Endodermal cell (in vitro differentiated cells): ENCODE data around the gene APBA2. TPM values are rescaled to one million over a fixed set of nuclear protein-coding genes. Genes with fewer than 3 reads are reported as not detected.
"Not testable (repeated sequence)": the region's sequence is repeated elsewhere in the genome, so short reads cannot be mapped to it uniquely, and the experiment has no call there.

ENCODE experiments used
- DNase-seq: peaks from one replicate; pipeline ENCODE4 v3.0.0-alpha.2; 2017
- H3K27ac ChIP-seq: 2 replicates; pipeline ENCODE4 v1.5.1; 2013; ENCODE audit warnings: mild to moderate bottlenecking, low read depth, low read length, moderate library complexity
- H3K27me3 ChIP-seq: 2 replicates; pipeline ENCODE4 v1.6.1; 2013; ENCODE audit warnings: mild to moderate bottlenecking, low read length, moderate library complexity; ENCODE audit not compliant: insufficient read depth, control insufficient read depth, poor library complexity, severe bottlenecking
- H3K36me3 ChIP-seq: 2 replicates; pipeline ENCODE4 v1.7.0; 2013; ENCODE audit warnings: mild to moderate bottlenecking, low read length, moderate library complexity; ENCODE audit not compliant: control insufficient read depth, insufficient read depth
- H3K4me1 ChIP-seq: one replicate; pipeline ENCODE4 v1.7.0; 2013; ENCODE audit warnings: low read length; ENCODE audit not compliant: control insufficient read depth, insufficient read depth
- H3K4me3 ChIP-seq: 2 replicates; pipeline ENCODE4 v1.5.1; 2013; ENCODE audit warnings: mild to moderate bottlenecking, low read length, moderate library complexity
- H3K9ac ChIP-seq: 2 replicates; pipeline ENCODE4 v1.6.1; 2013; ENCODE audit warnings: mild to moderate bottlenecking, low read length, moderate library complexity; ENCODE audit not compliant: poor library complexity, severe bottlenecking; ENCODE audit errors: extremely low read depth
- H3K9me3 ChIP-seq: 2 replicates; pipeline ENCODE4 v1.6.1; 2013; ENCODE audit warnings: mild to moderate bottlenecking, low read length, moderate library complexity; ENCODE audit not compliant: control insufficient read depth
- H3K27ac Mint-ChIP-seq: 2 replicates; pipeline ENCODE4 v1.8.0; 2020; ENCODE audit warnings: mixed read lengths
- H3K27me3 Mint-ChIP-seq: 2 replicates; pipeline ENCODE4 v1.8.0; 2021; ENCODE audit warnings: mild to moderate bottlenecking, mixed read lengths; ENCODE audit not compliant: insufficient read depth
- H3K36me3 Mint-ChIP-seq: 2 replicates; pipeline ENCODE4 v1.8.0; 2020; ENCODE audit warnings: low read depth, mixed read lengths
- H3K4me1 Mint-ChIP-seq: 2 replicates; pipeline ENCODE4 v1.8.0; 2020; ENCODE audit warnings: mixed read lengths
- H3K4me3 Mint-ChIP-seq: 2 replicates; pipeline ENCODE4 v1.8.0; 2020; ENCODE audit warnings: mild to moderate bottlenecking, moderate library complexity, mixed read lengths
- H3K9me3 Mint-ChIP-seq: 2 replicates; pipeline ENCODE4 v1.8.0; 2020; ENCODE audit warnings: mild to moderate bottlenecking, mixed read lengths
- WGBS, 2 experiments: methylation state at CpG; one replicate each; pipeline versions ENCODE4 v1.1.5 to v1.1.7; 2013; ENCODE audit warnings: missing lambda C conversion rate in 2 of 2, mixed read lengths in 1 of 2; ENCODE audit not compliant: insufficient coverage in 1 of 2, insufficient read length in 1 of 2; 5-methylcytosine and 5-hydroxymethylcytosine counted together
- total RNA-seq, 2 donors: library from RNA; stranded (reverse); fragmentation: NEBNext Ultra II Directional in 1 of 2; extraction: Animal tissue kit (Norgen Biotek cat#: 25700) in 1 of 2; gene quantifications; 2 replicates in 1 of 2; 3 replicates in 1 of 2; pipeline ENCODE4 v1.2.1, GENCODE V29; 2021
- TF ChIP-seq, protein P1 (sequence below): fragments of 200-600 bp; sonication (generic); conservative IDR thresholded peaks from 2 replicates; pipeline ENCODE4 v1.5.0; 2021; ENCODE audit warnings: antibody characterized with exemption, mild to moderate bottlenecking

Gene APBA2
- total RNA-seq, 2 donors from 2014 or later, result 27.1 to 27.3 TPM

- Mint-ChIP-seq H3K4me1 (peaks cover 10% of the 10 kb centered on the region), H3K4me3 (no peak overlapping the region), H3K27me3 (peaks cover 2% of the 10 kb centered on the region), H3K27ac (peak overlapping the region; percentile 97), H3K9me3 (peaks cover 78% of the 10 kb centered on the region), H3K36me3 (peaks cover 26% of the 10 kb centered on the region)
- peaks cover 77% of the 10 kb centered on the region for H3K9me3 ChIP-seq
- H3K4me3 ChIP-seq, result peak overlapping the region; percentile 66
- no peak overlapping the region for H3K27ac ChIP-seq
- DNase-seq, result peak; percentile 82
- H3K27me3 ChIP-seq, result no peaks in the 10 kb centered on the region
- peaks cover 2% of the 10 kb centered on the region for H3K4me1 ChIP-seq
- peak overlapping the region; percentile 20 for H3K9ac ChIP-seq
- TF ChIP-seq, protein P1, sequence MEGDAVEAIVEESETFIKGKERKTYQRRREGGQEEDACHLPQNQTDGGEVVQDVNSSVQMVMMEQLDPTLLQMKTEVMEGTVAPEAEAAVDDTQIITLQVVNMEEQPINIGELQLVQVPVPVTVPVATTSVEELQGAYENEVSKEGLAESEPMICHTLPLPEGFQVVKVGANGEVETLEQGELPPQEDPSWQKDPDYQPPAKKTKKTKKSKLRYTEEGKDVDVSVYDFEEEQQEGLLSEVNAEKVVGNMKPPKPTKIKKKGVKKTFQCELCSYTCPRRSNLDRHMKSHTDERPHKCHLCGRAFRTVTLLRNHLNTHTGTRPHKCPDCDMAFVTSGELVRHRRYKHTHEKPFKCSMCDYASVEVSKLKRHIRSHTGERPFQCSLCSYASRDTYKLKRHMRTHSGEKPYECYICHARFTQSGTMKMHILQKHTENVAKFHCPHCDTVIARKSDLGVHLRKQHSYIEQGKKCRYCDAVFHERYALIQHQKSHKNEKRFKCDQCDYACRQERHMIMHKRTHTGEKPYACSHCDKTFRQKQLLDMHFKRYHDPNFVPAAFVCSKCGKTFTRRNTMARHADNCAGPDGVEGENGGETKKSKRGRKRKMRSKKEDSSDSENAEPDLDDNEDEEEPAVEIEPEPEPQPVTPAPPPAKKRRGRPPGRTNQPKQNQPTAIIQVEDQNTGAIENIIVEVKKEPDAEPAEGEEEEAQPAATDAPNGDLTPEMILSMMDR, result no peak
- whole genome bisulfite sequencing, 2 experiments, result 73 to 80% methylated on average over 4 to 5 of the region's 5 CpGs
- H3K36me3 ChIP-seq, result no peaks in the 10 kb centered on the region
Observed at GRCh38 chr15:29162411-29162810, 276.6 kb downstream of the APBA2 start.

DNA sequence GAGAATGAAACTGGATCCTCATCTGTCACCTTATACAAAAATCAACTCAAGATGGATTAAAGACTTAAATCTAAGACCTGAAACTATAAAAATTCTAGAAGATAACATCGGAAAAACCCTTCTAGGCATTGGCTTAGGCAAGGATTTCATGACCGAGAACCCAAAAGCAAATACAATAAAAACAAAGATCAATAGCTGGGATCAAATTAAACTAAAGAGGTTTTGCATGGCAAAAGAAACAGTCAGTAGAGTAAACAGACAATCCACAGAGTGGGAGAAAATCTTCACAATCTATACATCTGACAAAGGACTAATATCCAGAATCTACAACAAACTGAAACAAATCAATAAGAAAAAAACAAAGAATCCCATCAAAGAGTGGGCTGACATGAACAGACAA, 281.3 kb downstream of the APBA2 start:
- not testable (repeated sequence) for DNase-seq, H3K9ac ChIP-seq, H3K4me1 Mint-ChIP-seq, H3K27me3 ChIP-seq, H3K36me3 ChIP-seq, H3K27ac ChIP-seq, H3K27ac Mint-ChIP-seq, H3K4me1 ChIP-seq, H3K27me3 Mint-ChIP-seq, H3K4me3 Mint-ChIP-seq, H3K4me3 ChIP-seq
- WGBS, 2 experiments, result 86 to 94% methylated on average over 1 to 2 of the region's 2 CpGs
- H3K9me3 Mint-ChIP-seq, result peaks cover 51% of the 10 kb centered on the region
- peaks cover 10% of the 10 kb centered on the region for H3K36me3 Mint-ChIP-seq
- H3K9me3 ChIP-seq, result peaks cover 41% of the 10 kb centered on the region

Other genes starting within 250 kb of the APBA2 start
- under 1 TPM in 1 of 2 donors, not detected in 1; 0.86 TPM for gene GOLGA8M, start 173.6 kb upstream of the APBA2 start, total RNA-seq
- under 1 TPM in 1 of 2 donors, not detected in 1; 0.15 TPM for gene GOLGA6L7, start 37.3 kb upstream of the APBA2 start, total RNA-seq